ENCODE data around the gene PSMG4. TPM values are rescaled to one million over a fixed set of nuclear protein-coding genes. Genes with fewer than 3 reads are reported as not detected.

Gene PSMG4
- total RNA-seq, 1 experiment from 2014 or later, result 35.0 TPM

GRCh38 chr6:3285732-3286131, 27.0 kb downstream of the PSMG4 start:
- Histone ChIP-seq H3K27me3 (ENCODE audit: insufficient read depth, low read length) (no peaks in the 10 kb centered on the region), H3K9me3 (ENCODE audit: control insufficient read depth in 1 of 2, insufficient read depth in 1 of 2, low read depth in 1 of 2, low read length in 2 of 2) (no peaks in the 10 kb centered on the region), H3K79me2 (ENCODE audit: insufficient read depth, low read length) (no peaks in the 10 kb centered on the region), H3K36me3 (ENCODE audit: control insufficient read depth in 1 of 2, insufficient read depth in 2 of 2, low read length in 2 of 2) (no peaks in the 10 kb centered on the region), H3K4me1 (ENCODE audit: control insufficient read depth in 1 of 2, insufficient read depth in 2 of 2, low read length in 2 of 2) (no peaks in the 10 kb centered on the region), H3K9ac (ENCODE audit: low read length) (no peak overlapping the region), H4K20me1 (ENCODE audit: insufficient read depth) (no peaks in the 10 kb centered on the region), H2AFZ (ENCODE audit: low read depth, low read length, poor library complexity, severe bottlenecking) (no peak overlapping the region), H3K9me2 (ENCODE audit: insufficient read depth) (no peaks in the 10 kb centered on the region), H3K4me2 (ENCODE audit: low read length) (no peak overlapping the region), H3K27ac (ENCODE audit: low read depth, low read length) (no peak overlapping the region), H3K4me3 (replicated peaks in 1 of 2; ENCODE audit: low read depth in 1 of 2, low read length in 2 of 2) (no peak overlapping the region)
- CTCF ChIA-PET, result no interaction called here
- BruUV-seq (replicated peaks), result no TSS peak
- TF ChIP-seq FOSL1 (IDR thresholded peaks at IDR 0.05; ENCODE audit: low read depth) (no peak), ELF1 (IDR thresholded peaks at IDR 0.05; ENCODE audit: borderline replicate concordance, low read depth) (no peak), CBX3 (IDR thresholded peaks at IDR 0.05; ENCODE audit: low read depth) (no peak), POLR2AphosphoS5 (IDR thresholded peaks at IDR 0.05; ENCODE audit: low read depth, low read length) (no peak), EGR1 (IDR thresholded peaks at IDR 0.05; ENCODE audit: low read depth) (no peak), ZNF274 (IDR thresholded peaks at IDR 0.05; ENCODE audit: low read depth, low read length) (no peak), SP1 (IDR thresholded peaks at IDR 0.05; ENCODE audit: low read depth) (no peak), ZBTB33 (IDR thresholded peaks at IDR 0.05; ENCODE audit: extremely low read depth, insufficient replicate concordance, low read length) (no peak), SRF (IDR thresholded peaks at IDR 0.05; ENCODE audit: low read depth) (no peak), ATF3 (IDR thresholded peaks at IDR 0.05) (no peak), CEBPB (IDR thresholded peaks at IDR 0.05; ENCODE audit: low read depth) (no peak), EZH2 (IDR thresholded peaks at IDR 0.05) (no peak), CTCF (IDR thresholded peaks at IDR 0.05 in 2 of 3, conservative IDR thresholded peaks at IDR 0.05 in 1 of 3; ENCODE audit: borderline replicate concordance in 1 of 3, insufficient read depth in 1 of 3, low read depth in 2 of 3, low read length in 2 of 3) (no peak), POLR2A (IDR thresholded peaks at IDR 0.05; ENCODE audit: borderline replicate concordance, extremely low read depth, insufficient read depth, insufficient read length) (no peak), SIN3A (IDR thresholded peaks at IDR 0.05; ENCODE audit: low read depth) (no peak), YY1 (IDR thresholded peaks at IDR 0.05; ENCODE audit: extremely low read depth, insufficient replicate concordance, low read depth, low read length) (no peak), RAD21 (IDR thresholded peaks at IDR 0.05; ENCODE audit: low read depth) (no peak), REST (IDR thresholded peaks at IDR 0.05; ENCODE audit: low read depth) (no peak)
- POLR2A ChIA-PET, result no interaction called here
- RAD21 ChIA-PET (ENCODE audit: low non-redundant PET in 1 of 2, low total read pairs in 2 of 2, uncharacterized antibody in 2 of 2, unreplicated experiment in 2 of 2), result no interaction called here
- DNase-seq (ENCODE audit: low read depth, low spot score) (no peak), ATAC-seq (no peak)
- intact Hi-C loops (cut with micrococcal nuclease), result no loop called here
